ENCODE data around the gene SLC39A12. TPM values are rescaled to one million over a fixed set of nuclear protein-coding genes. Genes with fewer than 3 reads are reported as not detected.

SLC39A12 gene
- total and polyA plus RNA-seq, 2 of the 8 experiments (the other 6 are each of a cell fraction or from before 2014, with no cell fraction given) = not detected

GRCh38 chr10:17943033-17943745 is 8.5 kb upstream of the SLC39A12 start:
- Histone ChIP-seq H3K27ac (ENCODE audit: low read depth, low read length) (no peak overlapping the region), H3K4me2 (ENCODE audit: insufficient read depth in 1 of 2, low read depth in 2 of 2, low read length in 2 of 2) (no peak overlapping the region), H2AFZ (ENCODE audit: low read length) (no peak overlapping the region), H3K56ac (replicated peaks; ENCODE audit: insufficient read length, low read depth, low read length) (no peak overlapping the region), H3K4ac (replicated peaks; ENCODE audit: insufficient read length, low read depth, low read length) (no peak overlapping the region), H3K18ac (ENCODE audit: extremely low read depth, low read length) (no peak overlapping the region), H4K5ac (ENCODE audit: insufficient read length, low read depth, low read length) (no peak overlapping the region), H3K27me3 (replicated peaks in 1 of 4; ENCODE audit: control insufficient read depth in 3 of 4, extremely low read depth in 1 of 4, insufficient read depth in 3 of 4, low read length in 3 of 4) (no peaks in the 10 kb centered on the region), H4K20me1 (replicated peaks in 1 of 2; ENCODE audit: control insufficient read depth in 1 of 2, insufficient read depth in 2 of 2, low read length in 2 of 2) (no peaks in the 10 kb centered on the region), H3K36me3 (ENCODE audit: control insufficient read depth in 2 of 4, insufficient read depth in 4 of 4, low read length in 3 of 4) (no peaks in the 10 kb centered on the region), H2BK120ac (replicated peaks; ENCODE audit: low read depth, low read length) (no peak overlapping the region), H2BK20ac (ENCODE audit: low read length) (no peak overlapping the region), H3K4me3 (ENCODE audit: extremely low read depth in 1 of 4, insufficient read depth in 2 of 4, low read depth in 3 of 4, low read length in 4 of 4) (no peak overlapping the region), H3K4me1 (replicated peaks in 1 of 4; ENCODE audit: control insufficient read depth in 3 of 4, insufficient read depth in 4 of 4, low read length in 3 of 4) (no peaks in the 10 kb centered on the region), H4K91ac (replicated peaks; ENCODE audit: insufficient read length, low read length) (no peak overlapping the region), H2BK5ac (ENCODE audit: low read depth, low read length) (no peak overlapping the region), H3K23ac (ENCODE audit: insufficient read length) (no peak overlapping the region), H2AK5ac (ENCODE audit: low read depth, low read length) (no peak overlapping the region), H2BK12ac (ENCODE audit: low read depth, low read length) (no peak overlapping the region), H2BK15ac (ENCODE audit: low read length) (no peak overlapping the region), H3K23me2 (ENCODE audit: low read depth, low read length) (no peaks in the 10 kb centered on the region), H3K79me2 (ENCODE audit: control insufficient read depth in 1 of 2, insufficient read depth in 2 of 2, low read length in 2 of 2) (no peaks in the 10 kb centered on the region), H3K79me1 (ENCODE audit: low read depth, low read length) (no peaks in the 10 kb centered on the region), H3K9ac (replicated peaks in 1 of 4; ENCODE audit: extremely low read depth in 1 of 4, low read depth in 3 of 4, low read length in 3 of 4) (no peak overlapping the region), H4K8ac (ENCODE audit: extremely low read depth, insufficient read depth, low read length) (no peak overlapping the region), H3K9me3 (ENCODE audit: insufficient read depth in 2 of 2, low read depth in 1 of 2, low read length in 1 of 2) (peaks cover 0 to 7% of the 10 kb centered on the region in 2 experiments; a peak in 1 of 4 replicates), H3K14ac (ENCODE audit: insufficient read length) (no peak overlapping the region)
- WGBS, 2 experiments (ENCODE audit: extremely low coverage in 1 of 2, insufficient coverage in 1 of 2, insufficient read length in 1 of 2, insufficient replicate concordance in 2 of 2, low coverage in 1 of 2, low lambda C conversion rate in 2 of 2, missing lambda C conversion rate in 1 of 2) = 86% methylated on average over 3 of the region's 3 CpGs; no CpG with 5 or more reads in 1 of the 2 experiments
- DNase-seq (ENCODE audit: low read depth in 1 of 2, low spot score in 2 of 2) (no peak), FAIRE-seq (no peak)
- CTCF ChIA-PET (ENCODE audit: partially characterized antibody) = interaction anchor here (0.9 kb wide), 1 partner anchor 164 kb away, joined by 3 read pairs; no protein-coding TSS in a partner anchor
- TF ChIP-seq YY1 (IDR thresholded peaks at IDR 0.05; ENCODE audit: low read depth, low read length) (no peak), CTBP2 (IDR thresholded peaks at IDR 0.05; ENCODE audit: borderline replicate concordance, insufficient read depth, insufficient read length, low read length) (no peak), BRCA1 (IDR thresholded peaks at IDR 0.05; ENCODE audit: low read depth, low read length) (no peak), SUZ12 (IDR thresholded peaks at IDR 0.05; ENCODE audit: low read length) (no peak), KDM1A (IDR thresholded peaks at IDR 0.05; ENCODE audit: borderline replicate concordance, low read length) (no peak), JUN (IDR thresholded peaks at IDR 0.05; ENCODE audit: low read depth, low read length) (no peak), RXRA (IDR thresholded peaks at IDR 0.05; ENCODE audit: insufficient read depth, low read depth, low read length) (no peak), EGR1 (IDR thresholded peaks at IDR 0.05; ENCODE audit: borderline replicate concordance, low read depth, low read length) (no peak)
- POLR2A ChIA-PET (ENCODE audit: partially characterized antibody) = no interaction called here
